K562 (cell line): ENCODE results near the gene TNPO3.

ENCODE experiments used
- ARNT ChIP-seq, 2 experiments: fragments of 450-650 bp; IDR thresholded peaks; 2 replicates each; pipeline ENCODE4 v1.6.1; 2016; ENCODE audit warnings: mild to moderate bottlenecking in 1 of 2
- CBX8 ChIP-seq: fragments of 200-600 bp; sonication (generic); IDR thresholded peaks from 2 replicates; pipeline ENCODE4 v1.6.1; 2012; ENCODE audit warnings: borderline replicate concordance, mixed run types, low read depth, mild to moderate bottlenecking, moderate library complexity, mixed read lengths, low read length, control low read depth, inconsistent platforms; ENCODE audit not compliant: poor library complexity, severe bottlenecking; ENCODE audit errors: extremely low read depth
- NFIC ChIP-seq: fragments of 450-650 bp; IDR thresholded peaks from 2 replicates; pipeline ENCODE4 v1.6.1; 2017; ENCODE audit warnings: mild to moderate bottlenecking, inconsistent platforms
- TCFL5 ChIP-seq: fragments of 250-450 bp; sonication (Bioruptor Pico); conservative IDR thresholded peaks from 2 replicates; pipeline ENCODE4 v1.6.1; 2021; ENCODE audit warnings: mild to moderate bottlenecking, moderate library complexity, matching md5 sums
- ZBTB17 ChIP-seq: fragments of 450-650 bp; formaldehyde crosslinking; IDR thresholded peaks from 2 replicates; pipeline ENCODE4 v1.4.0; 2020; ENCODE audit warnings: mild to moderate bottlenecking

- TF ChIP-seq CBX8 (no peak), ARNT (IDR thresholded peaks at IDR 0.05) (no peak), NFIC (no peak), ZBTB17 (CRISPR knock-in tag) (no peak), TCFL5 (no peak)
Observed at GRCh38 chr7:129073204-129073603, 18.3 kb upstream of the TNPO3 start.
